ENCODE results near the gene PRG2.
"Not testable (repeated sequence)": the region's sequence is repeated elsewhere in the genome, so short reads cannot be mapped to it uniquely, and the experiment has no call there.

The PRG2 gene

GRCh38 chr11:57368106-57368844, 22.2 kb downstream of the PRG2 start:
- DNase-seq (ENCODE audit: low read depth, low spot score), result no peak

DNA sequence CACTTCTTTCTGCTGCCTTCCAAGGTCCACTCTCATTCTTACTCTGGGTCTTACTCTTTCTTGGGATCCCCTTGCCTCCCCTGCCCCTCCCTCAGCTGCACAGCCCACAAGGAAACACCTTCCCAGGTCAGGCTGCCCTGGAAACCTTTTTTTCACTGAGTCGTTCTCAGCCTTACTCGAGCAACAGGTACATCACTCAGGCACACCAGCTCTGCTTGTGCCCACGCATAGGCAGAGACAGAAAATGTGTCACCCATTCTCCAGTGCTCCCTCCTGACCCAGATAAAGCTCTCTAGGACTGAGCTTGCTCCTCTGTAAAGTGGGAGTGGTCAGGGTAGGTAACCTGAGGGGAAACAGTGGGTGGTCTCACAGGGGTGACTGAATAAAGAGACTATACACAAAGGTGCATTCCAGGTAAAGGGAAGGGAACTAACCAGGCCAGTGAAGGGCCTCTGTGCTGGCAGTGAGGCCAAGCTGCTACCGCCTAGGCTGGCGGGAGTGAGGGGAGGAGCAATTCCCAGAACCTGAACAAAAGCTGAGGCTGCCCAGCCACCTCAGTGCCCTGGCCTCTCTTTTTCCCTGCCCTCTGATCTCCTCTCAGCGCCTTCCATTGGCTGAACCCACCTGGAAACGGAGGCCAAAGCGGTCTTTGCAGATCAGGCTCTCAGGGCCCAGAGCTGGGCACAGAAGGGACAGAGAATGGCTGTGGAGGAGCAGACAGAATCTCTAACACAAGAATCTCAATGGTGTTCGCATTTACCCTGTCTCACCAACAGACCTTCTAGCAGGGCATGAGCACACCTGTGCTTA, 25.4 kb downstream of the PRG2 start:
- no peak for DNase-seq (ENCODE audit: low read depth, low spot score)

DNA sequence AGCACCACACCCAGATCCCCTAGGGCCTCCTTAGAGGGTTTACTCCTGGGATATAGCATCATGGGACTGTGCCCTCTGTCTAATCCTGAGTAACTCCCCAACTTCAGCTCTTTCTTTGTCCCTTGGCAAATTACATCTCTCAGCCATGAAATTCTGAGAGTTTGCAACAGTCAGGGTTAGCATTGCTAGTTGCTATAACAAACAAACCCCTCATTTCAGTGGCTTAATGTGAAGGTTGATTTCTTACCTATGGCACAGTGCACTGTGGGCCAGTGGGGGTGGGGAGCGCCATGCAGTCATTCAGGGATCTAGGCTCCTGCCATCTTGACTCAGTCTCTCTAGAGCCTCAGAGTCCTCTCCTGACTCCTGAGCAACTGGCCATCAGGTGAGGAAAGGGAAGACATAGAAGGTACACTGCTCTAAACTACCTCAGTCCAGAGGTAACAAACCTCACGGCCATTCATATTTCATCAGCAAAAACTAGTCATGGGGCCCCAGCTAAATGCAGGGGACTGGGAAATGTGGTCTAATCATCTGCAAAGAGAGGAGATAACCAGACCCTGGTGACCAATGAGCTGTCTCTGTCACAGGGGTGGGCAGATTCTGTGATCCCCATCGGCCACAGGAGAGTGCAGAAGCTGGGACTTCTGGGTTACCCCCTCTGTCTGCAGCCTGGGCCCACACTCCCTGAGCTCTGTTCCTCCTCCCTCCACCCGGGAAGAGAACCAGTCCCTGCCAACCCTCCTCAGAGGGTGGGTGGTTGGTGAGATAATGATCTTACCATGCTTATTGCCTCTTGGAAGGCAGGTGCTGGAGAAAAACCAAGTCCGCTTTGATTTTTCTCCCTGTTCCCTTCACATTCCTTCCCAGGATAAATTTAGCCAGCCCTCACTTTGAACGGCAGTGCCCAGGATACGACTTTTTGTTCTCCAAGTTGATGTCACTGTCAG, 27.0 kb downstream of the PRG2 start:
- DNase-seq (ENCODE audit: low read depth, low spot score), result no peak

GRCh38 chr11:57361926-57362325, 28.5 kb downstream of the PRG2 start:
- DNase-seq (ENCODE audit: low read depth, low spot score), result no peak

- not testable (repeated sequence) for DNase-seq (ENCODE audit: low read depth, low spot score)
Measured at GRCh38 chr11:57361420-57361819, 29.0 kb downstream of the PRG2 start.

DNA sequence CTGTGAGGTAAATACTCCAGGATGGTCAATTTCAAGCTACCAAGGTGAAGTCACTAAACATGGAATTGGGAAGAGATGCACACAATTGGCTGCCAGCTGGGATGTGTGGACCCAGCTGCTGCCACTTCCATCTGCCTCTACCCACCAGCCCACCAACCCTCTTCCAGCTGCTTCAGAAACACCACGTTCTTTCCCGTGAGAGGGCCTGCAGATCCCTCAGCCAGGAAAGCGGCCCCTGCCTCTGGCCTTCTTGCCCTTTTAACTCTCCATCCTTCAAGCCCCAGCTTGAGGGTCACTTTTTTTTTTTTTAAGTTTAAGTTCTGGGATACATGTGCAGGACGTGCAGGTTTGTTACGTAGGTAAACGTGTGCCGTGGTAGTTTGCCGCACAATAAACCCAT, 29.5 kb downstream of the PRG2 start:
- DNase-seq (ENCODE audit: low read depth, low spot score), result no peak

DNA sequence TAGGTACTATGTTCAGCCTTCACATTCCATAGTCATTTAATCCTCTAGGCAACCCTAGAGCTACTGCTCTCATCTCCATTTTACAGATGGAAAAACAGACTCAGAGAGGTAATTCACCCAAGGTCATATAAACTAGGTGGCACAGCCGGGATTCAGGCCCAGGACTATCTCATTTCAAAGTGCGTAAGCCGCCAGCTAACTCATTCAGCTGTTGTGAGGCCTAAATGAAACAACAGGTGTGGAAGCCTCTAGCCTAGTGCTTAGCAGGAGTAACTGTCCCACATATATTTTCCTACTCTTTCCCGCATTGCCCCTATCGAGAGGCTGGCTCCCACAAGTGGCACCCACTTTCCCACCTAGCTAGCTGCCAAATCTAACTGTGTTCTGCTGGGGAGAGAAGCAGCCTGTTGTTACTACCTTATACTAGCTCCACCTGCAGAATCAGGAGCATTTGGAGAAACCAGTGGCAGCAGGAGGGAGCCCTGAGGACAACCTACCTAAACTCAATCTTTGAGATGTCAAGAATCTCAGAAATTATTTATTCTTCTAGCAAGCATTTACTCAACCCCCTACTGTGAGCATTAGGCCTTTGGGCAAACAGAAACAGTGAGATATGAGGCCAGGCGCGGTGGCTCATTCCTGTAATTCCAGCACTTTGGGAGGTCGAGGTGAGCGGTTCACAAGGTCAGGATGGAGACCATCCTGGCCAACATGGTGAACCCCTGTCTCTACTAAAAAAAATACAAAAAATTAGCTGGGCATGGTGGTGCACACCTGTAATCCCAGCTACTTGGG, 30.4 kb downstream of the PRG2 start:
- no peak for DNase-seq (ENCODE audit: low read depth, low spot score)

DNA sequence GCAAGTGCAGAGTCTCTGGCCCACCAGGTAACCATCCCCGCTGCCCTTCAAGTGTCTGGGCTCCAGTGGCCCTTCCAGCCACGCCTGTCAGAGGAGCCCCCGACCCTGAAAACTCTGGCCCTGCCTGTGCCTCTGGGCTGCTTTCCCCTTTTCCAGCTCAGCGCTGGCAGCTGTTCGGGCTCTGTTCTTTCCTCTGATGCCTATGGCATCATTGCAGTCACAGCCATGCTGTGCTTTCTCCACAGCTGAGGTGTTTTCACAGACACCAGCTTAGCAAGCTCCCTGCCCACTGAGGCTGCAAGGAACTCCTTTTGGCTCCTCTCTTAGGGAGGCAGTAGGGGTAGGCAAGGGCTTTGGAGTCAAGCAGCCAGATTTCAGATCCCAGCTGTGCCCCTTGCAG, 31.1 kb downstream of the PRG2 start:
- no peak for DNase-seq (ENCODE audit: low read depth, low spot score)

DNA sequence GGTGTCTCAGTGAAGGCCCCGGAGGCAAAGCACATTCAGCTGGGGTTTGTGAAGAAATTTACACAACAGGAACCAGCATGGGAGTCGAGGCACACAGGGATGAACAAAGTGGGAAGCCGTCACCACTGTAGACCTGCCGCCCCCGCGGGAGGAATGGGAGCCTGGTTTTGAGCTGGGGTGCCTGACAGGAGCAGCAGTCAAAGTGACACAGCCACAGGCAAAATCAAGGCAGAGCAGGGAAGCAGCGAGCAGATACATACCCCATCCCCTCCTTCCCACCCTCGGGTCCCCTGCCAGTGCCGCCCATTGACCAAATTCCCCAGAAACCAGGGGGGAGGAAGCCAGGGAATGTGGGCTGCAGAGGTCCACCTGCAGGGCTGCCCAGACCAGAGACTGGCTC, 31.5 kb downstream of the PRG2 start:
- no peak for DNase-seq (ENCODE audit: low read depth, low spot score)

DNA sequence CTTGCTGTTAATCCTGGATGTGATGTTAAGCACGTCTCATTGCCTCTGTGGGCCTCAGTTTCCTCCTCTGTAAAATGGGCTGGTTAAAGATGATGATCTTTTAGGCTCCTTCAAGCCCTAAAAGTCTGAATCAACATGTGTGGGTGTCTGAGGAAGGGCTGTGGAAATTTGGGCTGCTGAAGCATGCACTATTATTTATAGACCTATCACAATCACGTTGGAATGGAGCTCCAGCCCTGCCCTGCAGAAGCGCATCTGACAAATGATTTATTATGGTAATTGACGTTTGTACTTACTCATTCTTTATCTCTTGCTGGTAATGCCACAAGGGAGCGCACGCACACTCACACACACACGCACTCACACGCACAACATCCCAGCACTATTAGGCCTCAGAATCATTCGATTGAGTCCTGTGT, 31.9 kb downstream of the PRG2 start:
- DNase-seq (ENCODE audit: low read depth, low spot score), result no peak

GRCh38 chr11:57357856-57358255, 32.6 kb downstream of the PRG2 start:
- no peak for DNase-seq (ENCODE audit: low read depth, low spot score)

DNA sequence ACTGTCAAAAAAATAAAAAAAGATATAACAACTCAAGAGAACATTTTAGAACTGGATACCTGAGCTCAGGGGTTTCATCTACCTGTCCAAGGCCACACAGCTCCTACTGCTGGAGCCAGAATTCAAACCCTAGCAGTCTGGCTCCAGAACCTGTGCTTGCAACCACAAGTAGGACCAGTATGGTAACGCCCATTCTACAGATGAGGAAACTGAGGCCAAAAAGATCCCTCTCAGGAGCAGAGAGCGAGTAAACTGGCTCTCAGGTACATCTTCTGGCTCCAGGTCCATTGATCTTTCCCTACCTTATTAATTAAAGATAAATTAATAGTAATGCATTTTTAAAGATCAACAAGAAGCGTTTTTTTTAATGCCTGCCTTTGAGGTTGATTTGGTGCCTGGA, 33.1 kb downstream of the PRG2 start:
- no peak for DNase-seq (ENCODE audit: low read depth, low spot score)

- DNase-seq (ENCODE audit: low read depth, low spot score), result no peak
Measured at GRCh38 chr11:57356268-57356667, 34.2 kb downstream of the PRG2 start.

GRCh38 chr11:57354699-57355098, 35.8 kb downstream of the PRG2 start:
- DNase-seq (ENCODE audit: low read depth, low spot score), result no peak

DNA sequence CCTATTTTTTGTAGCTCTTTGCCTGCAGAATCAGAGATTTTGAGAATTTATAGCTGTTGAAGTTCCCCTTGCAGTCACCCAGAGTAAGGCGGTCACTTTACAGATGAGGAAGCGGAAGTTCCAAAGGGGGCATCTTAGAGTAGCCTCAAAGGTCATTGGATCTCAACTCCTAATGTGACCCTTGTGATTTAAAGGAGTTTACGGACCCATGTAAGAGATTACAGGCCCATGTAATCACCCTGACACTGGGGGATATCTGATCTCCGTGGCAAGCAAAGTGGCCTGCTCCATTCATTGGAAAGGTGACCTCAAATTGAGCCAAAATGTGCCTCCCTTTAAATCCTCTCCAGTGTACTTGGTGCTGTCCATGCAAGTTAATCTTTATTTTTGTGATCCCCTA, 36.6 kb downstream of the PRG2 start:
- DNase-seq (ENCODE audit: low read depth, low spot score), result no peak

DNA sequence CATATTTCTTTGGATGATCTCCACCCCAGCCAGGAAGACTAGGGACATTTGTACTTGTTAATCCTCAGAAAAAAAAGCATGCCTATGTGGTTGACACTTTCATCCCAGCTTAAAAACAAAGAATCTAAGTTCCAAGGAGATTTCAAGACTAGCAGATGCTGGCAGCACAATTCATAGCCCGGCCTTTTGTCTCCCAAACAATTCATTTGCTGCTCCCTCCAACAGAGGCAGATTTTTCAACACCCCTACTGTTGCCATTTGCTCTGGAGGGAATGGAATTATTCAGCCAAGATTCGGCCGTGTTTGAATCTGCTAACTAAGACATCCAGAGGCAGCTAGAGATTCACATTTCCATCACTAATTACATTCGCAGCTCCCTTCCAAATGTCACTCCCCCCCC, 37.0 kb downstream of the PRG2 start:
- no peak for DNase-seq (ENCODE audit: low read depth, low spot score)

DNA sequence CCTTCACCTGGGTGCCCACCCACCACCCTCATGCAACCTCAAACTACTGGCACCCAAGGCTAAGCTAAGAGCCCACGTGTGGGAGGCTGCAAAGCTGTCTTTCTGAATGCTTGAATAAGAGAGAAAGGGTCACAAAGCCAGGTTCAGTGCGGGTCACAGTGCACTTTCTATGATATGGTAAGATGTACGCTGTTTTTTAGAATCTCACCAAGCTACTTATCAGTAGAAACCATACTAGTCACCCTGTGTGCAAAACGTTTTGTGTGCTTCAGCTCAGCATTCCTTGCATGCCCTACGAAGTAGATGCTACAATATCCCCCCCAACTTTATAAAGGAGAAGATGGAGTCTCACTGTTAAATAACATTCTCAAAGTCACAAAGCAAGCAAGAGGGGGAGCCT, 37.4 kb downstream of the PRG2 start:
- DNase-seq (ENCODE audit: low read depth, low spot score), result no peak

DNA sequence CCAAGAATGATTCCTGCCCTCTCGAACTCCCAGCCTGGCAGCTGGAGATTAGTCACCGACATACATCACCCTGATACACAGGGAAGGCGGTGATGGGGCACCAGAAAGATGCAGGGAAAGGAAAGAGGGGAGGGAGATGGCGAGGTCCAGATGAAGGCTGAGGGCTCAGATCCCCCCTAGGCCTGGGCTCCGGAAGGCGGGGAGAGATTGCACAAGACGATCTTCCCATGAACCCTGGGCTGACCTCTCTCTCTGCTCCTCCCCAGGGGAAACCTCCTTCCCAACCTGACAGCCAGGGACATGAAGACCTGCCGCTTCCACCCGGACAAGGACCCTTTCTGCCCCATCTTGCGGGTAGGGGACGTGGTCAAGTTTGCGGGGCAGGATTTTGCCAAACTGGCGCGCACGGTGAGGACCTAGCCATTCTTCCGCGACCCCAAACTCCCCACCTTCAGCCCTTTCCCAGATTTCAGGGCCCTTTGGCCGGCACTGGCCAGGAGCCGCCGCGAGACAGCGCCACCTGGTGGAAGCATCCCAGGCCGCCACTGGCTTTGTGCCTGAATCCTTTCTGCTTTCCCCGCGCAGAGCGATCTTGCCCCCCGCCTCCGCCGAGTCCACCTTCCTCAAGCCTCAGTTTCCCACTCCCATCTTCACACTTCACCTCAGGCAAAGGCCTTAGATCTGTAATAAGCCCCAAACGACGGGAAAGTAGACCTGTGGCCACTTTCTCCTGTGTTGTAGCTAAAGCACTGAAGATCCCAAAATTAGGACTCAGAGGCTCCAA, 40.8 kb downstream of the PRG2 start:
- peak; percentile 11 for DNase-seq (ENCODE audit: low read depth, low spot score)

GRCh38 chr11:57348636-57349313, 41.7 kb downstream of the PRG2 start:
- no peak for DNase-seq (ENCODE audit: low read depth, low spot score)

DNA sequence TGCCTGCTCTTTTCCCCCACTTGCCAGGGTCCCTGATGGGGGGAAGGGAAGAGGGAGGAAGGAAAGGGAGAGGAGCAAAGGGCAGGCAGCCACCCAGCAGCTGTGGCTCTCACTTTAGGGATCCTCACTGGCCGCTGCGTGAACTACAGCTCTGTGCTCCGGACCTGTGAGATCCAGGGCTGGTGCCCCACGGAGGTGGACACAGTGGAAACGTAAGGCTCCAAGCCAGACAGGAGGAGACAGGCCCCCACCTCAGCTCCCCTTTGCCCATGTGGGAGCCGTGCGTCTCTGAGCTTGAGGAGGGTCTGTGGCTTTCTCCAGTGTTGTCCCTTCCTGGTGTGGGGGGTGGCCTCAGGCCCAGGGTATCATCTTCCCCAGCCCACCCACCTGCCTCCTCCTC, 42.4 kb downstream of the PRG2 start:
- no peak for DNase-seq (ENCODE audit: low read depth, low spot score)
